Neuronal stem cell (in vitro differentiated cells): ENCODE results near the gene SIRT4.

ENCODE experiments used
- DNase-seq: peaks from one replicate; pipeline ENCODE4 v3.0.0-alpha.2; 2013; ENCODE audit warnings: low spot score
- H2AFZ ChIP-seq: one replicate; pipeline ENCODE4 v1.6.1; 2013; ENCODE audit warnings: mild to moderate bottlenecking, low read length, inconsistent platforms
- H2AK5ac ChIP-seq: 2 replicates; pipeline ENCODE4 v1.6.1; 2013; ENCODE audit warnings: low read depth, mild to moderate bottlenecking, inconsistent platforms, low read length, moderate library complexity, mixed read lengths
- H2BK120ac ChIP-seq: 2 replicates; pipeline ENCODE4 v1.6.1; 2013; ENCODE audit warnings: low read depth, mild to moderate bottlenecking, inconsistent platforms, low read length, moderate library complexity, mixed read lengths
- H2BK12ac ChIP-seq: one replicate; pipeline ENCODE4 v1.6.1; 2013; ENCODE audit warnings: low read length, inconsistent platforms
- H2BK15ac ChIP-seq: 2 replicates; pipeline ENCODE4 v1.6.1; 2013; ENCODE audit warnings: mild to moderate bottlenecking, low read length, inconsistent platforms, mixed read lengths
- H2BK5ac ChIP-seq: one replicate; pipeline ENCODE4 v1.6.1; 2013; ENCODE audit warnings: inconsistent platforms, mild to moderate bottlenecking, low read length, moderate library complexity
- H3K14ac ChIP-seq: one replicate; pipeline ENCODE4 v1.6.1; 2013; ENCODE audit warnings: low read length, inconsistent platforms
- H3K18ac ChIP-seq: 2 replicates; pipeline ENCODE4 v1.6.1; 2013; ENCODE audit warnings: low read length, inconsistent platforms
- H3K23ac ChIP-seq: 2 replicates; pipeline ENCODE4 v1.6.1; 2013; ENCODE audit warnings: low read depth, mild to moderate bottlenecking, mixed read lengths, low read length, inconsistent platforms; ENCODE audit not compliant: poor library complexity
- H3K27ac ChIP-seq: replicated peaks from 3 replicates; pipeline ENCODE4 v1.5.1; 2013; ENCODE audit warnings: low read length, inconsistent platforms
- H3K27me3 ChIP-seq, 3 experiments: 2 replicates each; pipeline ENCODE4 v1.6.1; 2013; ENCODE audit warnings: low read length in 3 of 3, mild to moderate bottlenecking in 2 of 3, inconsistent platforms in 1 of 3, low read depth in 1 of 3, mixed read lengths in 1 of 3, moderate library complexity in 1 of 3; ENCODE audit not compliant: control insufficient read depth in 3 of 3, insufficient read depth in 3 of 3
- H3K36me3 ChIP-seq, 2 donors: replicated peaks in 1 of 2; 2 replicates each; pipeline ENCODE4 v1.6.1; 2013; ENCODE audit warnings: low read length in 2 of 2; ENCODE audit not compliant: control insufficient read depth in 2 of 2, insufficient read depth in 2 of 2
- H3K4ac ChIP-seq: 2 replicates; pipeline ENCODE4 v1.6.1; 2013; ENCODE audit warnings: inconsistent platforms, mild to moderate bottlenecking, low read length, moderate library complexity
- H3K4me1 ChIP-seq, 2 donors: 1 replicate in 1 of 2; 2 replicates in 1 of 2; pipeline ENCODE4 v1.6.1; 2013; ENCODE audit warnings: low read length in 2 of 2, low read depth in 1 of 2; ENCODE audit not compliant: control insufficient read depth in 2 of 2, insufficient read depth in 1 of 2
- H3K4me2 ChIP-seq: one replicate; pipeline ENCODE4 v1.6.1; 2013; ENCODE audit warnings: mild to moderate bottlenecking, low read length, inconsistent platforms; ENCODE audit not compliant: insufficient read depth, poor library complexity, severe bottlenecking
- H3K4me3 ChIP-seq, 2 donors: 2 replicates each; pipeline ENCODE4 v1.5.1; 2013; ENCODE audit warnings: low read length in 2 of 2, mild to moderate bottlenecking in 2 of 2, inconsistent platforms in 1 of 2, moderate library complexity in 1 of 2
- H3K79me1 ChIP-seq: one replicate; pipeline ENCODE4 v1.6.1; 2013; ENCODE audit warnings: low read depth, mild to moderate bottlenecking, inconsistent platforms, low read length, moderate library complexity
- H3K9ac ChIP-seq: one replicate; pipeline ENCODE4 v1.6.1; 2013; ENCODE audit warnings: mild to moderate bottlenecking, low read depth, low read length, inconsistent platforms; ENCODE audit not compliant: poor library complexity
- H3K9me3 ChIP-seq, 2 donors: replicated peaks in 1 of 2; 2 replicates each; pipeline versions ENCODE3 to v1.6.1; 2013; ENCODE audit warnings: low read length in 2 of 2, mild to moderate bottlenecking in 2 of 2, inconsistent platforms in 1 of 2, low read depth in 1 of 2, mixed read lengths in 1 of 2, moderate library complexity in 1 of 2; ENCODE audit not compliant: control insufficient read depth in 2 of 2, insufficient read depth in 1 of 2
- H4K8ac ChIP-seq: one replicate; pipeline ENCODE4 v1.6.1; 2013; ENCODE audit warnings: low read depth, mild to moderate bottlenecking, inconsistent platforms, low read length, moderate library complexity
- H4K91ac ChIP-seq: one replicate; pipeline ENCODE4 v1.6.1; 2013; ENCODE audit warnings: low read length, low read depth, mild to moderate bottlenecking, inconsistent platforms; ENCODE audit not compliant: poor library complexity
- WGBS, 2 donors: extraction: QIAGEN DNeasy Blood & Tissue Kit; methylation state at CpG; one replicate each; pipeline ENCODE4 v1.1.7; 2013; ENCODE audit warnings: missing lambda C conversion rate in 2 of 2, mixed read lengths in 1 of 2; ENCODE audit not compliant: insufficient read length in 2 of 2, insufficient replicate concordance in 1 of 2; ENCODE audit errors: extremely low coverage in 2 of 2; 5-methylcytosine and 5-hydroxymethylcytosine counted together

SIRT4 gene

DNA sequence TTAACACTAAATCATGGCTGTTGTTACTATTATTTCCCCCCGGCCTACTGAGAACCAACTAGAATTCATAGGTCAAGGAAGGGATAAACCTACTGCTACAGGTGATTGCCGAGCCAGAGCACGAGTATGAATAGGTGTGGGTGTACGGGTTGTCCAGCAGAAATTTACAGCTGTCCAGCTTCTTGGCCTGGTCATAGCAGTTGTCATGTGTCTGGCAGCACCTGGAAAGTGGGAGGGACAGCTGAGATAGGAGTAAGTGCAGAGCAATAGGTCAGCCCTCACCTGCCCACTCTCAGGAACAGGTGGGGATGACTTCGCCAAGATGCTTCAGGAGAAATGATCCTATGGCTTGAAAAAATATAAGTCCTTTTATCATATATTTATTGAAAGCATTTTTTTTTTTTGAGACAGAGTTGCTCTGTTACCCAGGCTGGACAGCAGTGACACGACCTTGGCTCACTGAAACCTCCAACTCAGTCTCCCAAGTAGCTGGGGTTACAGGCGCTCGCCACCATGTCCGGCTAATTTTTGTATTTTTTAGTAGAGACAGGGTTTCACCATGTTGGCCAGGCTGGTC, 22.8 kb downstream of the SIRT4 start:
- Histone ChIP-seq H3K9ac (no peak overlapping the region), H3K9me3 (no peaks in the 10 kb centered on the region), H3K4me3 (no peak overlapping the region), H3K79me1 (no peaks in the 10 kb centered on the region), H2BK15ac (no peak overlapping the region), H3K4ac (no peak overlapping the region), H3K27me3 (peaks cover 0 to 15% (median 0%) of the 10 kb centered on the region in 3 experiments), H3K27ac (no peak overlapping the region), H3K4me2 (no peak overlapping the region), H3K23ac (no peak overlapping the region), H4K91ac (no peak overlapping the region), H3K36me3 (no peaks in the 10 kb centered on the region), H2AFZ (no peak overlapping the region), H3K14ac (no peak overlapping the region), H2BK5ac (no peak overlapping the region), H3K4me1 (peaks cover 4 to 5% of the 10 kb centered on the region in 2 donors), H2AK5ac (no peak overlapping the region), H4K8ac (no peak overlapping the region), H2BK120ac (no peak overlapping the region), H3K18ac (no peak overlapping the region), H2BK12ac (no peak overlapping the region)
- WGBS, 2 donors = no CpG with 5 or more reads among the region's 9 CpGs
- no peak for DNase-seq

GRCh38 chr12:120327593-120327992, 25.5 kb downstream of the SIRT4 start, which contains the start of gene PLA2G1B:
PLA2G1B (minus strand) TSS chr12:120327779; CDS start chr12:120327753, 26 bp downstream.
- no CpG with 5 or more reads among the region's 5 CpGs for WGBS, 2 donors

GRCh38 chr12:120328228-120328627, 26.1 kb downstream of the SIRT4 start:
- no peak overlapping the region for H2BK120ac ChIP-seq
- DNase-seq = no peak
- H3K4me1 ChIP-seq = peaks cover 4 to 5% of the 10 kb centered on the region in 2 donors
- no peak overlapping the region for H2BK15ac ChIP-seq
- peaks cover 0 to 6% (median 0%) of the 10 kb centered on the region in 3 experiments for H3K27me3 ChIP-seq
- no peak overlapping the region for H2BK5ac ChIP-seq
- H3K4me2 ChIP-seq = no peak overlapping the region
- no peak overlapping the region for H3K27ac ChIP-seq
- H3K4me3 ChIP-seq = no peak overlapping the region
- H3K23ac ChIP-seq = no peak overlapping the region
- no peak overlapping the region for H2BK12ac ChIP-seq
- no CpG with 5 or more reads among the region's 4 CpGs for WGBS, 2 donors
- no peak overlapping the region for H3K4ac ChIP-seq
- H3K79me1 ChIP-seq = no peaks in the 10 kb centered on the region
- H2AK5ac ChIP-seq = no peak overlapping the region
- H2AFZ ChIP-seq = no peak overlapping the region
- no peak overlapping the region for H4K8ac ChIP-seq
- H3K36me3 ChIP-seq = no peaks in the 10 kb centered on the region
- H3K9ac ChIP-seq = no peak overlapping the region
- no peaks in the 10 kb centered on the region for H3K9me3 ChIP-seq
- H3K18ac ChIP-seq = no peak overlapping the region
- no peak overlapping the region for H4K91ac ChIP-seq
- H3K14ac ChIP-seq = no peak overlapping the region

More at GRCh38 chr12:120327593-120327992, 25.5 kb downstream of the SIRT4 start, which contains the start of gene PLA2G1B:
- H3K4me3 ChIP-seq = no peak within 1 kb of the TSS
- H3K4me1 ChIP-seq = peaks cover 4 to 5% of the 10 kb centered on the region in 2 donors
- no peak within 1 kb of the TSS for H3K4me2 ChIP-seq
- H3K14ac ChIP-seq = no peak within 1 kb of the TSS
- H2BK5ac ChIP-seq = no peak within 1 kb of the TSS
- no peaks in the 10 kb centered on the region for H3K9me3 ChIP-seq
- H3K18ac ChIP-seq = no peak within 1 kb of the TSS
- H3K9ac ChIP-seq = no peak within 1 kb of the TSS
- no peak within 1 kb of the TSS for H2BK12ac ChIP-seq
- H2BK15ac ChIP-seq = no peak within 1 kb of the TSS
- no peaks in the 10 kb centered on the region for H3K36me3 ChIP-seq
- no peaks in the 10 kb centered on the region for H3K79me1 ChIP-seq
- H3K27ac ChIP-seq = no peak within 1 kb of the TSS
- no peak within 1 kb of the TSS for H4K91ac ChIP-seq
- H2BK120ac ChIP-seq = no peak within 1 kb of the TSS
- no peak within 1 kb of the TSS for H2AK5ac ChIP-seq
- H2AFZ ChIP-seq = no peak within 1 kb of the TSS
- DNase-seq = no peak
- no peak within 1 kb of the TSS for H4K8ac ChIP-seq
- peaks cover 0 to 7% (median 0%) of the 10 kb centered on the region in 3 experiments for H3K27me3 ChIP-seq
- H3K4ac ChIP-seq = no peak within 1 kb of the TSS
- H3K23ac ChIP-seq = no peak within 1 kb of the TSS

DNA sequence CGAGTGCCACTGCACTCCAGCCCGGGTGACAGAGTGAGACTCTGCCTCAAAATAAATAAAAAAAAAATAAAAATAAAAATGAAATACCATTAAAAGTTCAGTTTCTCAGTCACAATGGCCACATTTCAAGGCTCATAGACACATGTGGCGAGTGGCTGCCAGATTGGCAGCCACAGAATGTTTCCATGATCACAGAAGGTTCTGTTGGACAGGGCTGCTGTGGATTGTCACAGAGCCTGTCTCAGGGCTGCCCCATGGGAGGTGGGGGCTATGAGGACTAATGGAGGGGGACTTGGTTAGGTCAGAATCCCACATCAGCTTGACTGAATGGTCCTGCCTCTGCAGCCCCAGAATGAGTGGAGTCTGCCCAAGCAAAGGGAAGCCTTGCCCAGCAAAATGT, 29.3 kb downstream of the SIRT4 start:
- Histone ChIP-seq H2BK12ac (no peak overlapping the region), H2AFZ (no peak overlapping the region), H4K91ac (no peak overlapping the region), H3K4me1 (no peaks in the 10 kb centered on the region), H4K8ac (no peak overlapping the region), H2AK5ac (no peak overlapping the region), H3K79me1 (no peaks in the 10 kb centered on the region), H3K27me3 (peaks cover 0 to 6% (median 0%) of the 10 kb centered on the region in 3 experiments), H3K18ac (no peak overlapping the region), H3K4me3 (no peak overlapping the region), H3K27ac (no peak overlapping the region), H3K4ac (no peak overlapping the region), H3K14ac (no peak overlapping the region), H3K4me2 (no peak overlapping the region), H2BK120ac (no peak overlapping the region), H2BK15ac (no peak overlapping the region), H3K23ac (no peak overlapping the region), H2BK5ac (no peak overlapping the region), H3K36me3 (no peaks in the 10 kb centered on the region), H3K9ac (no peak overlapping the region), H3K9me3 (peaks cover 2 to 4% of the 10 kb centered on the region in 2 donors)
- no CpG with 5 or more reads among the region's 3 CpGs for WGBS, 2 donors
- no peak for DNase-seq
